ENCODE data around the gene TMEM141.

- TF ChIP-seq CTCF (IDR thresholded peaks at IDR 0.05) (no peak), POLR2A (IDR thresholded peaks at IDR 0.05) (no peak)
Observed at GRCh38 chr9:136747161-136748060, 43.7 kb upstream of the TMEM141 start.
